Stimulated activated CD4-positive, alpha-beta T cell treated with anti-CD3 and anti-CD28 coated beads, TNF-alpha, amount 100 ng/mL, for 24 hours (primary cell): ENCODE results near the gene INPP5D.
"Not testable (repeated sequence)": the region's sequence is repeated elsewhere in the genome, so short reads cannot be mapped to it uniquely, and the experiment has no call there.

Source experiments
- DNase-seq, 3 experiments: peaks; one replicate each; pipeline ENCODE4 v3.0.0-alpha.2; 2020; ENCODE audit warnings: low read depth in 3 of 3

Gene INPP5D

GRCh38 chr2:233173115-233173514, 113.0 kb downstream of the INPP5D start:
- DNase-seq: no peak

DNA sequence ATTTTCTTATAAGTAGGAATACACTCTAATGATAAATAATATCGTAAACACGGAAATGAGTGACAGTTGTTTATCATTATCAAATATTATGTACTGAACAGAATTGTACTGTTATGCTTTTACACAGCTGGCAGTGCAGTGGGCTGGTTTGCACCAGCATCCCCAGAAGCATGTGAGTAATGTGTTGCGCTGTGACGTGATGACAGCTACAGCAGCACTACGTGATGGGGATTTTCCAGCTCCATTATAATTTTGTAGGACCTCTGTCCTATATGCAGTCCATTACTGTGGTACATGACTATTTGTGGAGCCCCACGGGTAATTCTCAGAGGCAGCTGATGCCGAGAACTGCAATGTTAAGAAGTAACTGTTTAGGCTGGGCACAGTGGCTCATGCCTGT, 114.0 kb downstream of the INPP5D start:
- no peak for DNase-seq

GRCh38 chr2:233178994-233179847, 119.1 kb downstream of the INPP5D start:
- DNase-seq: no peak

DNA sequence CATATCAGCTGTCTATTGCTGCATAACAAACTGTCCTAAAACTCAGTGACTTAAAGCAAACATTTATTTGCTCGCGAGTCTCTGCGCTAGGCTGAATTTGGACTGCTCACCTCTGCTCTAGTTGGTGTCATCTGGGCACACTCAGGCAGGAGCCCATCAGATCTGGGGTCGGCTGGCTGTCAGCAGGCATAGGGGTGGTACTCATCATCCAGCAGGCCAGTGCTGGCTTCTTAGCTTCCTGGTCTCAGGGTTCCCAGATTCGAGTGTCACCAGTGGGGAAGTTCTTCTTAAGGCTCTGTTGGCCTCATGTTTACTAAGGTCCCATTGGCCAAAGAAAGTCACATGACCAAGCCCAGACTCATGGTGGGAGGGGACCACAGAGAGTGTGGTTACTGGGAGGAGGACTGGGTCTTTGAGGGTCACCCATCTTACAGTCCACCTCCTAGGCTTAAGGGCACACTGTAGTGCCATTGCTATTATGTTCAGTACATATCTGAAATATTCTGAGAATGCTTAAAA, 119.8 kb downstream of the INPP5D start:
- no peak for DNase-seq

- DNase-seq: no peak
Observed at GRCh38 chr2:233183869-233184418, 123.8 kb downstream of the INPP5D start.

DNA sequence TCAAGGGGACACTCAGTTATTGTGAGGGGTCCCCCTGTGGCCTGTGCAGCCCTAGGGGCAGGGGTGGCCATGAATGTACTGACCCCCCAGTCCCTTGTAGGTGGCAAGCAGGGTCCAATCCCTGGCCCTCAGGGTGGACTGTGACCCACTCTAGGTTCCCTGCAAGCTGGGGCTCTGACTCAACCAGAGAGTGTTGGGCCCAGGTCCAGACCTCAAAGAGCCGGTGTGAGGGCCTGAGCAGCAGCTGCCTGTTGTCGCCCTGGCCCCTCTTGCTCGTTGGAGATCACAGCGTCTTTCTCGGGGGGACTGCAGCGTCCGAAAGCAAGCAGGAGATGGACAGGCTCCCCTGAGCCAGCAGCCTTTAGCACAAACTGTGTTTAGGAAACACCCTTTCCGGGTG, 124.5 kb downstream of the INPP5D start:
- no peak for DNase-seq

DNA sequence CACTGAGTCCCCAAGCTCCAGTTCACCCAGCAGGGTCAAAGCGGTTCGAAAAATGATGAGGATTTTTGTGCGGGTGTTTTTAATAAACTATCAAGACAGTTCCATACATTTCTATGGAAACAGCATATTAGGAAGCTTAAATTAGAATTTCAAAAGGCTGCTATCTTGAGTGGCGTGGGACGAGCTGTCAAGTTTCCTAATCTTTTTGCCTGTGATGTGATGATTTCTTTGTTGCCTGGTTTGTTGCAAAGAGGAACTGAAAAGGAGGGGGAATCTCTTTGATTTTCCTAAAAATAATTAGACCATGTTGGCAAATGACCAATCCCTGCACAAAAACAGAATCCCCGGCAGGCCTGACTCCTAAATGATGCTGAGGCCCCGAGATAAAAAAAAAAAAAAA, 125.2 kb downstream of the INPP5D start:
- DNase-seq: no peak

DNA sequence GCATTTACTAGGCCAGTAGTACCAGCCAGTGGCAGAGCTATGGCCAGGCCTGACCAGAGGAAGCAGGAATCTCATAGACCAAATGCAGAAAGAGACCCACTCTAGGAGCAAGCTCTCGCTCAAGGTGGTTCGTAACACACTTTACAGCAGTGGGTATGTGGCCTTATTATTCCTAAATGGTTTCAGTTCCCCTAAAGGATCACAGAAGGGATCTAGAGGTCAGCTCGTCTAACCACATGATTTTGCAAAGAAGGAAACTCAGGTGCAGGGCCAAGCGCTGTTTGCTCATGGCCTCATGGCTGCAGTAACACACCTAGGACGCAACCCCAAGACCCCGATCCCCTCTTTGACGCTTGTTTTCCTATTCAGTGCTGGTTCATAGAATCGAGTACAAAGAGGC, 125.8 kb downstream of the INPP5D start:
- no peak for DNase-seq

GRCh38 chr2:233186851-233187250, 126.7 kb downstream of the INPP5D start:
- DNase-seq: no peak

DNA sequence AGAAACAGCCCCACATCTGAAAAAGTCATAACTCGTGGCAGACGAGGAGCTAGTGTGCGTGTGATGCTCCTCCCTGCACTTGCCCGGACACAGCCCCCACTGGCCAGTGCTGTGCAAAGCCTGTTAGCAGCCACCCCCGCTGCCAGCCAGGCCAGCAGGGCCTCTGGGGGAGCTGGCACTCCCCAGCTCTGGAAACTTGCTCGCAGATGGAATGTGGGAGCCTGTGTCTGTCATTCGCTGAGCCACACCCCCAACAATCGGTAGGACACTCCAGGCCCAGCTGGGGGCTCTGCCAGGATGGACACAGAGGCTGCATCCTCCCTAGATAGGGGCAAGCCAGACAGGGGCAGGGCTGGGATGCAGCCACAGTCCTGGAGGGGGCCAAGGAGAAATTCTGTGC, 128.9 kb downstream of the INPP5D start:
- DNase-seq: no peak

- not testable (repeated sequence) for DNase-seq
Observed at GRCh38 chr2:233191016-233191415, 130.9 kb downstream of the INPP5D start.

DNA sequence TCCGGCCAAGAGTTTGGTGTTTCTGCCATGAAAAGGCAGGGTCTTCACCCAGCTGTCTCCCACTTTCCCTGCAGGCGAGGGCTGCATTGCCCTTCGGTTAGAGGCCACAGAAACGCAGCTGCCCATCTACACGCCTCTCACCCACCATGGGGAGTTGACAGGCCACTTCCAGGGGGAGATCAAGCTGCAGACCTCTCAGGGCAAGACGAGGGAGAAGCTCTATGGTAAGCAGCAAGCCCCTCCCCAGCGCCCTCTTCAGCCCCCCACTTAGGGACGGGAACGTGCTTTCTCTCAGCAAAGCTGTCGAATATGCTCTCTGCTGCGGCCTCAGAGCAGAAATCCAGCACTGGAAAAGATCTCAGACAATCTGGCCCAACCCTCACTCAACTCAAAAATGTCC, 133.6 kb downstream of the INPP5D start:
- DNase-seq: no peak

DNA sequence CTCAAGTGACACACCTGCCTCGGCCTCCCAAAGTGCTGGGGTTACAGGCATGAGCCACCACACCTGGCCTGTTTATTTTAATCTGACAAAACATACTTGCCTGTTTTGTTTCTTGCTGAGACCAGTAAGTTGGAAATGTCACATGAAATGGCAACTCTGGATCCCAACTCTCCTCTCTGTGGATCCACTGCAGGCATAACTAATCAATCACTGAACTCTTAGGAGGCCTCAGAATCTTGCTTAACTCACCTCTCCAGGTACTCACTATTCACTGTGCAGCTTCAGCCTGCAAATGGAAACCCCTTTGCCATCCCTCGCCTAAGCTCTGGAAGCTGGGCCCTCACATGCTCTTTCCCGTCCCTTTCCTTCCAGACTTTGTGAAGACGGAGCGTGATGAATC, 134.9 kb downstream of the INPP5D start:
- DNase-seq: no peak

DNA sequence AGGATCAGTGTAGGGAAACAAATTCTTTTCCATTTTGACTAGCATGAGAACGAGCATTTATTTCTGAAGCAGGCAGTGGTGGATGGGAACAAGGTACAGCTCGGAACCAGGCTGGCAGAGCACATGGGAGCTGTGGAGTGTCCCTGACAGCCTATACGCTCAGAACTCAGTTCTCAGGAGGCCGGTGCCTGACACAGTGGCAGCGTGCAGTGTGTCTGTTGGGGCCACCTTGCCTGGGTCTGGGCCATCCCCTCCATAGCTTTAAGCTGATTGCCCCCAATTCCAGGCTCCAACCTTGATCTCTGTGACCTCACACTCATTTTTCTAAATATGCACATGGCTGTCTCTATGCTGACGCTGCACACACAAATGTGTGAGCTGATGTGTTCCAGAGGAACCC, 136.9 kb downstream of the INPP5D start:
- no peak for DNase-seq

DNA sequence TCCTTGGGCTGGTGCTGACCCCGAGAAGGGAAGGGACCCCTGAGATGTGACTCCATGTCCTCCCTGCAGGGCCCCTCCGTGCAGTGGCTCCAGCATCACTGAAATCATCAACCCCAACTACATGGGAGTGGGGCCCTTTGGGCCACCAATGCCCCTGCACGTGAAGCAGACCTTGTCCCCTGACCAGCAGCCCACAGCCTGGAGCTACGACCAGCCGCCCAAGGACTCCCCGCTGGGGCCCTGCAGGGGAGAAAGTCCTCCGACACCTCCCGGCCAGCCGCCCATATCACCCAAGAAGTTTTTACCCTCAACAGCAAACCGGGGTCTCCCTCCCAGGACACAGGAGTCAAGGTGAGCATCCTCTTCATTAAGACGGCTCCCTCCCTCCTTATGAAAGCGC, 137.9 kb downstream of the INPP5D start:
- no peak for DNase-seq

DNA sequence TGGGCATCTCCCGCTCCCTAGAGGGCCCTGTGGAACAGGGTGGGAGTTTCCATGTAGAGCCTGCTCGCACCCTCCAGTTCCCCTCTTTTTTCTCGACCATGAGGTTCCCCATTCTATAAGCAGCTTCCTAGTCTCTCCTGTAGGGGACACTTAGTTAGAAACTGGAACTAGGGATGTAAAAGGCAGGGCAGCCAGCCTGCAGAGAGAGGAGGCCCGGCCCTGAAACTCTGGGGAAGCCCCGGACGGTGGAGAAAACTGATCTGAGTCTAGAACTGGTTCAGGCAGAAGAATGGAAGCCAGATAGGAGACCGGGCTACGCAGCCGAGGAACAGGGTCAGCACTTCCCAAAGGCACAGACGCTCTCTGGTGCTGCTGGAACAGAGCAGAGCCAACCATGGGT, 139.7 kb downstream of the INPP5D start:
- no peak for DNase-seq

GRCh38 chr2:233200790-233201189, 140.6 kb downstream of the INPP5D start:
- not testable (repeated sequence) for DNase-seq

GRCh38 chr2:233201258-233202013, 141.3 kb downstream of the INPP5D start:
- no peak for DNase-seq

DNA sequence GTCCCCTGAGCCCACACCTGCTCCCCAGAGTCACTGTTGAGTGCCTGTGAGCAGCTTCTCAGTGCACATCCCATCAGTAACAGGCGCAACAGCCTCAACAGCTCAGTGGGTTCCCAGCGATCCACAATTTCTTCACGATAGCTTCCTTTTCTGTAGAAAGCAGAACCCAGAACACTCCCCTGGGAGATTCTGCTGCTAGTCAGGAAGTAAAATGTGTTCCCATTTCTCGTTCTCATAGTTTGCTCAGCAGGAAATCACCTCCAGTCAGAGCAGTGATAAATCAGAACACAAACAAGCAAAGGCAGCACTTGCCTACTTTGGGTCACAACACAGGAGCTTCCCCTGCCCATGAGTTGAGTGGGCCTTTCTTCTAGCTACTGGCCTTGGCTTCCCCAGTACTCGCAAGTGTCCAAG, 142.4 kb downstream of the INPP5D start:
- no peak for DNase-seq

DNA sequence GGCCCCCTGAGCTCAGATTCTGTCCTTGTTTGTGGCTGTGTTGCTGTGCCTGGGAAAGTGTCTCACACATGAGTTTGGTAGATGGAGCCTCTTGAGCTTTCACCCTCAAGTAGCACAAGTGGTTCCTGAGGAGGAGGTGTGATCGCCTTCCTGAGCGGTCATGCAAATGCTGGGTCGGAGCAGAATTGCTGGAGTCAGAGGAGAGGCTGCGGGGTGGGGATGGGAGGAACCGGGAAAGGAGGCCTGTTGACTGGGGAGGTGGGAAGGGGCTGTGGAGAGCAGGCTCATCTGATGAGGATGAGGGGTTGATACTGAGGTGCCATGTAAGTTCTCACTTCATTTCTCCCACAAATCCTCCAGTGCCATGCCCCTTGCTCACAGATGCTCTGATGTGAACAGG, 142.9 kb downstream of the INPP5D start:
- no peak for DNase-seq

- no peak for DNase-seq
Observed at GRCh38 chr2:233204286-233204936, 144.3 kb downstream of the INPP5D start.
